HG03196 (cell line): ENCODE measurements around the gene CNBP.

Experiments used
- ATAC-seq: cut with Tn5 transposase; IDR thresholded peaks from one replicate; pipeline ENCODE4 v1.9.1; 2021; ENCODE audit not compliant: unreplicated experiment

CNBP gene

DNA sequence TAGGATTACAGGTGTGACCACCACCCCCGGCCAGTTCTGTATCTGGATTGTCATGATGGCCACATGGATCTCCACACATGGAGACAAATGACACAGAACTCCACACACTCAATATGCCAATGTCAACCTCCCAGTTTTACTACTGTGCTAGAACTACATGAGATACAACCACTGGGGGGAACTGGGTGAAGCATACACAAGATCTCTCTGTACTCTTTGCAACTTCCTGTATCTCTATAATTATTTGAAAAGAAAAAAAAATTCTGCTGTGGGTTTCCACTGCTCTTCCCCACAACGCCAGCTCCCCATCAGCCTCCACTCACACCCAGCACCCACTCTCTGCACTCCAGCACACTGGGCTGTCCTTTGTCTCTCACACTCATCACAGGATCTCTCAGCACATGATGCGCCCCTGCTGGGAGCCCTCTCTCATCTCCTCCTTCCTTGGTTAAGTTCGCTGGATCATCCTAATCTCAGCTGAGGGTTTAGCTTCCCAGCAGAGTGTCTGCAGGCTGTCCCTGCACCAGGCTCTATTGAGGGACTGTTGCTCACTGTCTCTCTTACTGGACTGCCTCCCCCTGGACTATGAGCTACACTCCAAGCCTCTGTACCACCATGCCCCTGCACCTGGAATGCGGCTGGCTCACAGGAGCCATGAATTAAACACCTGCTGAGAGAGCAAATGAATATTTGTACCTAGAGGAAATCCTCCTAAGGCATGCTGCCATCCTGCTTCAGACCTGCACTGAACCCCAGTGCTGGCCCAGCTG, 51.4 kb downstream of the CNBP start:
- no peak for ATAC-seq

- no peak for ATAC-seq
These were observed 52.1 kb downstream of the CNBP start for GRCh38 chr3:129131465-129132088.

GRCh38 chr3:129130291-129130813, 53.3 kb downstream of the CNBP start:
- no peak for ATAC-seq

DNA sequence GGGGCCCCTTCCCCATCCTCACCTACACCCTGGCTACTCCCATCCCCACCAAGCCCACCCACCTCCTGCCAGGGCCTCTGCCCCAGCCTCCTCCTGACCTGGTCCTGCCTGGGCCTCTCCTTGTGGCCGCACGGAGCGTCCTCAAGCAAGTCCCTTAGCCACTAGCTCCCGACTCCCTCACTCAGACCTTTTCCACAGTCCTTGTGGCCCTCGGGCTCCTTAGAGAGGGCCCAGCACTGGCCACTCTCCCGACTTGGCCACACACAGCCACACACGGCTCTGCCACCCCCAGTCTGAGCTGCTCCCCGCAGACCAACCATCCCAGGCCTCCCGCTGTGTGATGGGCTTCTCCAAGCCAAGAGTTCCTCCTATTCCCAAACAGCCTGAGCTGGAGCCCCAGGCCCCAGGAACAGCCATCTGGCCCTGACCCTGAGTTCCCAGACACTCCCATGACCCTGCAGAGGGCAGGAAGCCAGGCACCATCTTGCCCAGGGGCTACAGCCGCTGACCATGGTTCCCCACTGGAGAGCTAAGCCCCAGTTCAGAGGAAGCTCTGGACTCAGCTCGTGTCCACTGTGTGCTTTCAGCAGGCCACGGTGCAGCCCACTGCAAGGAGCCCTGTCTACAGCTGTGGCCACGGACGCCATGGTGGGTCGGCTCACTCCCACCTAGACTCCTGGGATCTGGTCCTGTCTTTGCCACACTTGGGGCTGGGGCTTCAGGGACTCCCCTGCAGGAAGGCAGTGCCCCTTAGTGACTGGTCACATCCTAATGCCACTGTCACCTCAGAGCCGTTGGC, 55.1 kb downstream of the CNBP start:
- ATAC-seq = no peak

- no peak for ATAC-seq
These were observed 56.9 kb downstream of the CNBP start for GRCh38 chr3:129126726-129127280.

DNA sequence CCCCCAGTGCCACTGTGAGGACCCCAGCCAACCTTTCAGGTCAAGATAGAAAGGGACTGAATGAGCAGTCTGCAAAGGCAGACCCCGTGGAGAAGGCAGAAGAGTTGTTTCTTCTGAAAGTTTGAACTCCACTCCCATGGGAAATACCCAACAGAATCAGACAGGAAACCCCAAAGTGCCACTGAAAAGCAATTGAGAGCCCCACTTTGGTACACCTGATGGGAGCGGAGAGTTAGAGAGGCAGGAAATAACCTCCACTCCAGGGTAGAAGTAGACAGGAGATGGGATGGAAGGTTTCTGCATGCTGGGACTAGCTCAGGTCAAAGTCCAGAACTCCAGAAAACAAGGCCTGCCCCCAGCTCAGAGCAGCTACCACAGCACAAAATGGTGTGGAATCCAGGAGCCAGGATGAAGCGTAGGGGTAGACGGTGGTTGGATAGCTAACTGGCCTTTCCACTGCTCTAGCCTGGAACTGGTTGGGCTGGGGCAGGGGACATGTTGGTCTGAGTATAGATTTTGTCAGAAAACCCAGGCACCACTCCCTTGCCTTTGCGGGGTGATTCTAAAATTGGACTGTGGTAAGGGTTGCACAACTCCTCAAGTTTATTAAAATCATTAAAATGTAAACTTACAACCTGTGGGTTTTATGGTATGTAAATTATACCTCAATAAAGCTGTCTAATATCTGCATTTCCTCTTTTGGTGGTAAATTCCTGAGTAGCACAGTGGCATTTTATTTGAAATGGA, 60.2 kb downstream of the CNBP start:
- ATAC-seq = no peak

GRCh38 chr3:129122412-129123011, 61.2 kb downstream of the CNBP start:
- no peak for ATAC-seq

GRCh38 chr3:129121792-129122411, 61.8 kb downstream of the CNBP start, which contains the start of gene RAB43:
Gene RAB43, minus strand, starts transcription at chr3:129121804. Its CDS starts 315 bp downstream, at chr3:129121489.
- ATAC-seq = peak; percentile 30

DNA sequence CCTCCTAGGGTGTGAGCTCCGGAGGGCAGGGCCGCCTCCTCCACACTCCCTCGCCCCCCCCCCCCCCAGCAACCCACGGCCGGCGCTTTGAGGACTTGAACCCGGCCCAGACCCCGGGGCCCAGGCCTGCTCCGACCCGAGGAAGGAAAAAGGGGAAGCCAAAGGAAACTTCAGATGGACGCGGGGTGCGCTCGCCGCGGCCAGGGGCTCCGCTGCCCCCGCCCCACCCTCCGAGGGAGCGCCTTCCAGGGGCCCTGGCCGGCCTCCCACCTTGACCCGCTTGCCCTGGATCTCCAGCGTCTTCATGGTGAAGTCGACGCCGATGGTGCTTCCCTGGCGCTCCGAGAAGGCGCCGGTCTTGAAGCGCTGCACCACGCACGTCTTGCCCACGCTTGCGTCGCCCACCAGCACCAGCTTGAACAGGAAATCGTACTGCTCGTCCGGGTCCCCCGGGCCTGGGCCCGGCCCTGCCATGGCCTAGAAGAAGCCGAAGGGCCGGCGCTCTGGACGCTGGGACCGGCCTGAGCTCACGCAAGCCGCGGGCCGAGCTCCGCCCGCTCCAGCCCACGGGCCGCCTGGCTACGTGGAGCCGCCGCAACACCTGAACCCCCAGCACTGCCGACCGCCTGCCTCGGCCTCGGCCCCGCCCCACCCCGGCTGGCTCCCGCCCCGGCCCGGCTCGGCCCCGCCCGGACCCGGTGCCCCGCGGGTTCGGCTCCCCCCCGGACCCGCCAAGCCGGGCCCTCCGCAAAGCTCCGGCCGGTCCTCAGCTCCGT, 62.5 kb downstream of the CNBP start:
- peak; percentile 11 for ATAC-seq

DNA sequence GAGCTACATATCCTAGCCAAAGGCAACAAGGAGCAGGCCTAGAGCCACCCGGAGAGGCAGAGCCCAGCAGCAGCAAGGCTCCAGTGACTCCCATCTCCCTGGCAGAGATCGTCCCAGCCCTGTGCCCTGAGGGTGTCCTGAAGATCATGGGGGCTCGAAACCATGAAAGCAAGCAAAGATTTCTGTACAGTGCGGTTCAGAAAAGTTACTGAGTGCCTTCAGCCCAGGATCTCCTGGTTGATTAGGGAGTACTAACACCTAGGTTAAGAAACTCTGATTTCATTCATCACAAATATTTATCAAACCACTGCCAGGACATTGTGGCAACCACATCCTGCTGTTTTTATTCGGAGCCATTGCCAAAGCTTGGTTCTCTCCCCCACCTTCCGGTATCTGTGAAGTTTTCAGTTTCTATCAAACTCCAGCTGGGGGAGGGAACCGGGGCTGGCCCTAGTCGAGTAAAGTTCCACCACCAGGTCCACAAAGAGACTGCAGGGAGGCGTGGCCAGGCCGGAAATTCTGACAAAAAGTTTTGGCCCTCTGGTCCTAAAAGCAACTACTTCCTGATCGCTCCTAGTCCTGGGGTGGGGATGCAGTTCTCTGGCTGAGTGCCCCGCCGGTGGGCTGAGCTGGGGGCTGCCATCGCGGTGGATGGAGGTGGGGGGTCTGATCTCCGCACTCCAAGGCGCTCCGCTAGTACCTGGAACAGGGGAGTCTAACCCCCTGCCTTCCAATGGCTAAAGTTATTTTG, 63.3 kb downstream of the CNBP start:
- peak; percentile 73 for ATAC-seq

DNA sequence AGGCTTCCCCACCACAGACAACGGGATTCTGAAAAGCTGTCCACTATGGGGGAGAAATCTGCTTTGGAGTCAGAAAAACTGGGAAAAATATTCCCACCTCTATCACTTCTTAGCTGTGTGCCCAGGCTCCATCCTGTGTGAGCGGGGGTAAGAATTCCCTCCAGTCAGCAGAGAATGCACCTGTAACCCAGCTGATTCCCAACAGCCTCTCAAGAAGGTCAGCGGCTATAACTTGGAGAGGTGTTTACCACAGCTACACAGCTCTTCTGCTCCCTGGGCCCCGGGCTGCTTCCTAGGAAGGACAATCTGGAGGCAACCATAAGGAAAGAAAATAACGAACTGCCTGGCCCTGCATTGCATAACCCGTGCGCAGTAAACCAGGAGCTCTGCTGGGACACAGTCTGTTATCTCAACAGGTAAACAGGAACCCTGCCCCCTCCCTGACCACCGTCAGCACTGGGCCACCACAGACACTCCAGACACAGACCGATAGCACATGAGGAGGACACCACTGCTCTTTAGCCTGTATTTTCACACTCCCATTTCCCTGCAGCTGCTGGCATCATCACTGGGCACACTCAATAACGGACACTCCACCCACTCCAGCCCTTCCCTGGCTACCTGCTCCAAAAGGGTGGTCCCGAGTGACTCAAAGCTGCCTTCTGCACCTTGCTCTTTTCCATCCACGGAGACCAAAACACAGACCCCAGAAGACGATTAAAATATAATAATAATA, 64.2 kb downstream of the CNBP start:
- ATAC-seq = no peak

- no peak for ATAC-seq
These were observed 65.0 kb downstream of the CNBP start for GRCh38 chr3:129118745-129119144.
